ENCODE measurements around the gene TCF7.

Gene TCF7

GRCh38 chr5:134188092-134188491, 73.6 kb downstream of the TCF7 start:
- no peak for DNase-seq

DNA sequence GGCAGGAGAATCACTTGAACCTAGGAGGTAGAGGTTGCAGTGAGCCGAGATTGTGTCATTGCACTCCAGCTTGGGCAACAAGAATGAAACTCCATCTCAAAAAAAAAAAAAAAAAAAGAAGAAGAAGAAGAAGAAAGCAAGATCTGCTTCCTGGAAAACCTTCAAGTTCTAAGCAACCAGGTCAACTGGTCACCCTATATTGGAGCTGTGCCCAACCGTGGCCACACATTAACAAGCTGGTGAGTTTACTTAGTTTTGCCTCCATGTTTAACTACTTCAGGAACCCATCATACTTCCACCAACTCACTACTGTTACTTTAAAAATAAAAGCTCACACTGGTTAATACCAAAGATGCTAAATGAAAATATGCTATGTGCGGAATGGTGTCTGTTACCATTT, 74.5 kb downstream of the TCF7 start:
- DNase-seq = no peak

DNA sequence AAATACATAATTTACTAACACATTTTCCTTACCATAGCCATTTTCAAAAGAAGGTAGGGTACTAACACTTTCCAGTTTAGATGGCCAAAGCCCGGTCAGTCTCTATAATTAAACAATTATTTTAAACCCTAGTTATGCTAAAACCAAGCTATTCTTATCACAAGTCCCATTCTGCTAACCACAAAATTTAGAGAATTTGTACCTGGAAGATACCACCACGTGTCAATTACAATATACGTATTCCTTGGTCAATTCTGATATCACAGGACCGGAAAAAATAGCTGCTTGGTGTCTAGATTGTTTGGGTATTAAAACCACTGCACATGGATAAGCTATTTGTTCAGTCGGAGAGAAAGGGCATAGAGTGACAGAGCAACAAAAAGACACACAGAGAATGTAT, 81.2 kb downstream of the TCF7 start:
- no peak for DNase-seq
